Measurements from ENCODE around the gene FABP7.

The FABP7 gene

GRCh38 chr6:122730334-122730733, 49.2 kb upstream of the FABP7 start (continued):
- no peak for TF ChIP-seq ZC3H10 (CRISPR knock-in tag; IDR thresholded peaks at IDR 0.05)
- no peak for TF ChIP-seq SNAI2 (CRISPR knock-in tag; IDR thresholded peaks at IDR 0.05)
- TF ChIP-seq ESRRG (CRISPR knock-in tag; IDR thresholded peaks at IDR 0.05): no peak
- TF ChIP-seq ZNF70 (CRISPR knock-in tag; IDR thresholded peaks at IDR 0.05): no peak
- no peak for TF ChIP-seq RARB (CRISPR knock-in tag; IDR thresholded peaks at IDR 0.05)
- TF ChIP-seq ARNTL (CRISPR knock-in tag; IDR thresholded peaks at IDR 0.05; ENCODE audit: borderline replicate concordance, low read depth): no peak

- TF ChIP-seq ESRRG (CRISPR knock-in tag; IDR thresholded peaks at IDR 0.05) (no peak), GLIS3 (CRISPR knock-in tag; IDR thresholded peaks at IDR 0.05) (no peak), ARNTL (CRISPR knock-in tag; IDR thresholded peaks at IDR 0.05; ENCODE audit: borderline replicate concordance, low read depth) (no peak), SNAI2 (CRISPR knock-in tag; IDR thresholded peaks at IDR 0.05) (no peak), ZNF70 (CRISPR knock-in tag; IDR thresholded peaks at IDR 0.05) (no peak), PATZ1 (CRISPR knock-in tag; IDR thresholded peaks at IDR 0.05; ENCODE audit: borderline replicate concordance) (no peak), ZNF8 (CRISPR knock-in tag; IDR thresholded peaks at IDR 0.05) (no peak)
- peak; percentile 75 for ATAC-seq
Observed at GRCh38 chr6:122730775-122731386, 48.6 kb upstream of the FABP7 start.

GRCh38 chr6:122733259-122733658, 46.3 kb upstream of the FABP7 start:
- ATAC-seq: no peak

GRCh38 chr6:122734529-122735395, 44.8 kb upstream of the FABP7 start:
- TF ChIP-seq PATZ1 (CRISPR knock-in tag; IDR thresholded peaks at IDR 0.05; ENCODE audit: borderline replicate concordance) (no peak), ZC3H10 (CRISPR knock-in tag; IDR thresholded peaks at IDR 0.05) (no peak), SNAI2 (CRISPR knock-in tag; IDR thresholded peaks at IDR 0.05) (no peak), CSDC2 (CRISPR knock-in tag; IDR thresholded peaks at IDR 0.05) (no peak)

More at GRCh38 chr6:122733259-122733658, 46.3 kb upstream of the FABP7 start:
- TF ChIP-seq SNAI2 (CRISPR knock-in tag; IDR thresholded peaks at IDR 0.05) (no peak), ZNF70 (CRISPR knock-in tag; IDR thresholded peaks at IDR 0.05) (no peak), OSR1 (CRISPR knock-in tag; IDR thresholded peaks at IDR 0.05) (no peak), ISL1 (CRISPR knock-in tag; IDR thresholded peaks at IDR 0.05) (no peak), ZFP3 (CRISPR knock-in tag; IDR thresholded peaks at IDR 0.05) (no peak), CSDC2 (CRISPR knock-in tag; IDR thresholded peaks at IDR 0.05) (no peak), ZFP30 (CRISPR knock-in tag; IDR thresholded peaks at IDR 0.05) (no peak), TOX (CRISPR knock-in tag; IDR thresholded peaks at IDR 0.05; ENCODE audit: borderline replicate concordance) (no peak), ESRRG (CRISPR knock-in tag; IDR thresholded peaks at IDR 0.05) (no peak), RARB (CRISPR knock-in tag; IDR thresholded peaks at IDR 0.05) (no peak), ZNF565 (CRISPR knock-in tag; conservative IDR thresholded peaks at IDR 0.05; ENCODE audit: low read depth) (no peak), GLIS3 (CRISPR knock-in tag; IDR thresholded peaks at IDR 0.05) (no peak), TCF4 (CRISPR knock-in tag; IDR thresholded peaks at IDR 0.05; ENCODE audit: borderline replicate concordance) (no peak)

GRCh38 chr6:122735582-122735981, 43.9 kb upstream of the FABP7 start:
- no peak for ATAC-seq
- TF ChIP-seq RARB (CRISPR knock-in tag; IDR thresholded peaks at IDR 0.05): no peak
- TF ChIP-seq TOX (CRISPR knock-in tag; IDR thresholded peaks at IDR 0.05; ENCODE audit: borderline replicate concordance): no peak
- no peak for TF ChIP-seq PATZ1 (CRISPR knock-in tag; IDR thresholded peaks at IDR 0.05; ENCODE audit: borderline replicate concordance)
- TF ChIP-seq ZFP3 (CRISPR knock-in tag; IDR thresholded peaks at IDR 0.05): no peak
- TF ChIP-seq ZNF8 (CRISPR knock-in tag; IDR thresholded peaks at IDR 0.05): no peak
- no peak for TF ChIP-seq TSHZ2 (CRISPR knock-in tag; IDR thresholded peaks at IDR 0.05)
- TF ChIP-seq CSDC2 (CRISPR knock-in tag; IDR thresholded peaks at IDR 0.05): no peak
- TF ChIP-seq OSR1 (CRISPR knock-in tag; IDR thresholded peaks at IDR 0.05): no peak
- no peak for TF ChIP-seq CSRNP3 (CRISPR knock-in tag; IDR thresholded peaks at IDR 0.05)

More at GRCh38 chr6:122734529-122735395, 44.8 kb upstream of the FABP7 start:
- ATAC-seq: no peak
